ENCODE measurements around the gene PYGO1. TPM values are rescaled to one million over a fixed set of nuclear protein-coding genes. Genes with fewer than 3 reads are reported as not detected.

Gene PYGO1, protein sequence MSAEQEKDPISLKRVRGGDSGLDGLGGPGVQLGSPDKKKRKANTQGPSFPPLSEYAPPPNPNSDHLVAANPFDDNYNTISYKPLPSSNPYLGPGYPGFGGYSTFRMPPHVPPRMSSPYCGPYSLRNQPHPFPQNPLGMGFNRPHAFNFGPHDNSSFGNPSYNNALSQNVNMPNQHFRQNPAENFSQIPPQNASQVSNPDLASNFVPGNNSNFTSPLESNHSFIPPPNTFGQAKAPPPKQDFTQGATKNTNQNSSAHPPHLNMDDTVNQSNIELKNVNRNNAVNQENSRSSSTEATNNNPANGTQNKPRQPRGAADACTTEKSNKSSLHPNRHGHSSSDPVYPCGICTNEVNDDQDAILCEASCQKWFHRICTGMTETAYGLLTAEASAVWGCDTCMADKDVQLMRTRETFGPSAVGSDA
- 8.6 and 9.3 TPM in 2 replicates for total RNA-seq (ENCODE audit: low replicate concordance)

DNA sequence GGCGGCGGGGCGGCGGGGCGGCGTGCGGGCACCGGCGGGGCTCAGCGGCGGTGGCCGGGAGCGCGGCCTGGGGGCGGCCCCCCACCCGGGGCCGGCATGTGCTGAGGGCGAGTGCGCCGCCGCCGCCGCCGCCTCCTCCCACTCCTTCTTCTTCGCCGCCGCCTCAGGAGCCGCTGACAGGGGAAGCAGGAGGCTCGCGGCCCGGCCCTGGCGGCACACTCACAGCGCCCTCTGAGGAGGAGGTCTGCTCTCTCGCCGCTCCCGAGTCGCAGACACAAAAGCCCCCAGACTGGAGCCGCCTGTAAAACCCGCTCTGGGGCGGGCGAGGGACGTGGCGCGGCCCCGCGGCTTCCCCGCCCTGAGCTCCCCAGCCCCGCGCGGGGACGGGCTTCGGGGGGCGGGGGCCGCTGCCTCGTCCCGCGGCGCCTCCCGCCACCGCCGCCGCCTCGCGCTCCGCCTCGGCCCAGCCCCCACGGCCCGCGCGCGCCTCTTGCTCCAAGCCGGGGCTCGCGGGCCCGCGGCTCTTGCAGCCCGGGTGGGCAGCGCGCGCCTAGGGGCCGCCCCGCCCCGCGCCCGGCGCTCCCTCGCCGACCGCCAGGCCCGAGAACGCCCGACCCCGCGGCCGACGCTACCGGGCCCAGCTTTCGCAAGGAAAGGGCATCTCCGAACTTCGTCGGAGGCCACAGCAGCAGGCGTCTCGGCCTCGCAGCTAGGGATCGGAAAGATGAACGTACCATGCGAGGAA lies at the start of gene PYGO1:
TSS of gene PYGO1 (minus strand) at position 276 of the 745 bp plus-strand sequence. CDS start 462 bp downstream, outside the sequence.
- Mint-ChIP-seq H3K4me3 (peak within 1 kb of the TSS; percentile 90), H3K4me1 (peaks cover 12% of the 10 kb centered on the region), H3K27me3 (ENCODE audit: insufficient read depth, low read depth) (peaks cover 3% of the 10 kb centered on the region), H3K27ac (peak within 1 kb of the TSS; percentile 86), H3K9me3 (peaks cover 7% of the 10 kb centered on the region), H3K36me3 (peaks cover 9% of the 10 kb centered on the region)
- no peak within 1 kb of the TSS for H3K9ac ChIP-seq
- no peak for TF ChIP-seq EZH2phosphoT487 (IDR thresholded peaks at IDR 0.05)
- no peak for TF ChIP-seq EZH2 (IDR thresholded peaks at IDR 0.05)
- TF ChIP-seq, protein P1, sequence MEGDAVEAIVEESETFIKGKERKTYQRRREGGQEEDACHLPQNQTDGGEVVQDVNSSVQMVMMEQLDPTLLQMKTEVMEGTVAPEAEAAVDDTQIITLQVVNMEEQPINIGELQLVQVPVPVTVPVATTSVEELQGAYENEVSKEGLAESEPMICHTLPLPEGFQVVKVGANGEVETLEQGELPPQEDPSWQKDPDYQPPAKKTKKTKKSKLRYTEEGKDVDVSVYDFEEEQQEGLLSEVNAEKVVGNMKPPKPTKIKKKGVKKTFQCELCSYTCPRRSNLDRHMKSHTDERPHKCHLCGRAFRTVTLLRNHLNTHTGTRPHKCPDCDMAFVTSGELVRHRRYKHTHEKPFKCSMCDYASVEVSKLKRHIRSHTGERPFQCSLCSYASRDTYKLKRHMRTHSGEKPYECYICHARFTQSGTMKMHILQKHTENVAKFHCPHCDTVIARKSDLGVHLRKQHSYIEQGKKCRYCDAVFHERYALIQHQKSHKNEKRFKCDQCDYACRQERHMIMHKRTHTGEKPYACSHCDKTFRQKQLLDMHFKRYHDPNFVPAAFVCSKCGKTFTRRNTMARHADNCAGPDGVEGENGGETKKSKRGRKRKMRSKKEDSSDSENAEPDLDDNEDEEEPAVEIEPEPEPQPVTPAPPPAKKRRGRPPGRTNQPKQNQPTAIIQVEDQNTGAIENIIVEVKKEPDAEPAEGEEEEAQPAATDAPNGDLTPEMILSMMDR (IDR thresholded peaks at IDR 0.05) = no peak
- peak within 1 kb of the TSS; percentile 76 for H3K4me3 ChIP-seq
- H3K79me2 ChIP-seq (ENCODE audit: low read depth) = no peaks in the 10 kb centered on the region
- H3K36me3 ChIP-seq = no peaks in the 10 kb centered on the region
- peaks cover 65% of the 10 kb centered on the region for H3K27me3 ChIP-seq
- H3K4me2 ChIP-seq = peak within 1 kb of the TSS; percentile 91
- H3K9me3 ChIP-seq (ENCODE audit: low read depth) = no peaks in the 10 kb centered on the region
- peaks cover 12% of the 10 kb centered on the region for H3F3A ChIP-seq (ENCODE audit: low read depth)
- peaks cover 4% of the 10 kb centered on the region for H3K4me1 ChIP-seq
- H3K27ac ChIP-seq = no peak within 1 kb of the TSS
- no peaks in the 10 kb centered on the region for H4K20me1 ChIP-seq (ENCODE audit: low read depth)
- peak within 1 kb of the TSS; percentile 99 for H2AFZ ChIP-seq (replicated peaks)
- peak; percentile 90 for DNase-seq (ENCODE audit: low spot score)

DNA sequence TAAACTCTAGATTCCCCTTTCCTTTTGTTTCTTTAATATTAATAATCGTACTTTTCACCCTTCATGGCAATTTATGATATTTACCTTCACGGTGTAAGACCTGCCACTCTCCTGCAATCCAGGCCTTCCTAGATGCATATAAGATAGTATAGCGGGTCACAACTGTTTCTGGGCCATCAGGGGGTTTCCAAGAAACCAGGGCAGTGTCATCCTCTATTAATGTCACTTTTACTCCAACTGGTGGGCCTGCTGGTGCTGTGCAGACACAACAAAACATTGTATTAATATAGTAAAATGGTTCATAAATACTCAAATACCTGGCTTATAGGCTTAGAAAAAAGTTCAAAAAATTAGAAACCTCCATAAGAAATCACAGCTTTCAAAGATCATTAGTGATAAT lies 48.9 kb upstream of the PYGO1 start:
- TF ChIP-seq, protein P1 (IDR thresholded peaks at IDR 0.05) = no peak
- TF ChIP-seq EZH2 (IDR thresholded peaks at IDR 0.05) (no peak), EZH2phosphoT487 (IDR thresholded peaks at IDR 0.05) (no peak)
- Histone ChIP-seq H3K4me3 (no peak overlapping the region), H3K4me1 (no peaks in the 10 kb centered on the region), H2AFZ (replicated peaks) (no peak overlapping the region), H3K79me2 (ENCODE audit: low read depth) (no peaks in the 10 kb centered on the region), H4K20me1 (ENCODE audit: low read depth) (peaks cover 9% of the 10 kb centered on the region), H3K27ac (no peak overlapping the region), H3K9ac (no peak overlapping the region), H3K4me2 (no peak overlapping the region), H3K27me3 (no peaks in the 10 kb centered on the region), H3K36me3 (peaks cover 63% of the 10 kb centered on the region), H3F3A (ENCODE audit: low read depth) (peaks cover 4% of the 10 kb centered on the region), H3K9me3 (ENCODE audit: low read depth) (no peaks in the 10 kb centered on the region)
- Mint-ChIP-seq H3K36me3 (peaks cover 54% of the 10 kb centered on the region), H3K27me3 (ENCODE audit: insufficient read depth, low read depth) (no peaks in the 10 kb centered on the region), H3K4me1 (no peaks in the 10 kb centered on the region), H3K9me3 (no peaks in the 10 kb centered on the region), H3K27ac (no peak overlapping the region), H3K4me3 (no peak overlapping the region)
- no peak for DNase-seq (ENCODE audit: low spot score)

DNA sequence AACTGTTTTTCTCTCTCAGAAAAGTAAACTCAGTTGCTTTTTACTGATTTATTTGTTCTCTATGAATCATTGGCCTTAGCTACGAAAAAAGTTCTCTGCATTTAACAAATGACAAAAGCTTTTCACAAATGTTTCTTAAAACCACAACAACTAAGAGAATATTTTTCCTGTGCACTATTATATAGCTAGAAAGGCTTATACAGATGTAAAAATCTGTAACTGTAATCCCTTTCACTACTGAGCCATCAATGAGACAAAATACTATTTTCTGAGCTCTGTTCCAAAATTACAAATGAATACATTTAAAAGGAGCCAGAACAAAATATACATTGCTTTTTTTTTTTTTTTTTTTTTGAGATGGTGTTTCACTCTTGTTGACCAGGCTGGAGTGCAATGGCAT lies 45.6 kb upstream of the PYGO1 start:
- H4K20me1 ChIP-seq (ENCODE audit: low read depth) = peaks cover 6% of the 10 kb centered on the region
- TF ChIP-seq EZH2phosphoT487 (IDR thresholded peaks at IDR 0.05) (no peak), EZH2 (IDR thresholded peaks at IDR 0.05) (no peak)
- TF ChIP-seq, protein P1 (IDR thresholded peaks at IDR 0.05) = no peak
- H3K36me3 Mint-ChIP-seq = peaks cover 45% of the 10 kb centered on the region

More for the DNA sequence above, 45.6 kb upstream of the PYGO1 start:
- no peak overlapping the region for H3K4me2 ChIP-seq
- H3K9me3 ChIP-seq (ENCODE audit: low read depth) = no peaks in the 10 kb centered on the region
- H3K9me3 Mint-ChIP-seq = no peaks in the 10 kb centered on the region
- no peak overlapping the region for H3K27ac ChIP-seq
- no peak overlapping the region for H3K27ac Mint-ChIP-seq
- H3K9ac ChIP-seq = no peak overlapping the region
- no peaks in the 10 kb centered on the region for H3K4me1 ChIP-seq
- H3K27me3 Mint-ChIP-seq (ENCODE audit: insufficient read depth, low read depth) = no peaks in the 10 kb centered on the region
- no peaks in the 10 kb centered on the region for H3K79me2 ChIP-seq (ENCODE audit: low read depth)
- DNase-seq (ENCODE audit: low spot score) = no peak
- H2AFZ ChIP-seq (replicated peaks) = no peak overlapping the region
- H3K36me3 ChIP-seq = peaks cover 40% of the 10 kb centered on the region
- no peak overlapping the region for H3K4me3 ChIP-seq
- H3K4me1 Mint-ChIP-seq = no peaks in the 10 kb centered on the region
- H3K4me3 Mint-ChIP-seq = no peak overlapping the region
- H3F3A ChIP-seq (ENCODE audit: low read depth) = peaks cover 7% of the 10 kb centered on the region
- no peaks in the 10 kb centered on the region for H3K27me3 ChIP-seq

All from neural progenitor cell (in vitro differentiated cells).